H9 (cell line): ENCODE data around the gene CX3CR1. TPM values are rescaled to one million over a fixed set of nuclear protein-coding genes. Genes with fewer than 3 reads are reported as not detected.

ENCODE experiments used
- DNase-seq: peaks from one replicate; pipeline ENCODE4 v3.0.0-alpha.2; 2017
- H2AFZ ChIP-seq: one replicate; pipeline ENCODE4 v1.6.1; 2013; ENCODE audit warnings: mild to moderate bottlenecking, low read length, control low read depth, moderate library complexity
- H2AK5ac ChIP-seq: 2 replicates; pipeline ENCODE4 v1.6.1; 2013; ENCODE audit warnings: low read length, control low read depth, mixed read lengths; ENCODE audit not compliant: insufficient read length
- H2BK120ac ChIP-seq: one replicate; pipeline ENCODE4 v1.6.1; 2013; ENCODE audit warnings: low read depth, mild to moderate bottlenecking, low read length, control low read depth, inconsistent platforms; ENCODE audit not compliant: poor library complexity, severe bottlenecking
- H2BK12ac ChIP-seq: 2 replicates; pipeline ENCODE4 v1.6.1; 2013; ENCODE audit warnings: low read length, control low read depth, mixed read lengths, low read depth; ENCODE audit not compliant: insufficient read length
- H2BK15ac ChIP-seq: 2 replicates; pipeline ENCODE4 v1.6.1; 2013; ENCODE audit warnings: low read depth, low read length, control low read depth
- H2BK20ac ChIP-seq: one replicate; pipeline ENCODE4 v1.6.1; 2013; ENCODE audit warnings: low read depth, mild to moderate bottlenecking, low read length, control low read depth, inconsistent platforms; ENCODE audit not compliant: poor library complexity, severe bottlenecking
- H2BK5ac ChIP-seq: 2 replicates; pipeline ENCODE4 v1.6.1; 2013; ENCODE audit warnings: low read length, control low read depth, mixed read lengths; ENCODE audit not compliant: insufficient read length
- H3K14ac ChIP-seq: 2 replicates; pipeline ENCODE4 v1.6.1; 2013; ENCODE audit warnings: low read length, control low read depth; ENCODE audit not compliant: insufficient read depth
- H3K18ac ChIP-seq: 2 replicates; pipeline ENCODE4 v1.6.1; 2013; ENCODE audit warnings: low read depth, mild to moderate bottlenecking, mixed read lengths, low read length, control low read depth; ENCODE audit not compliant: insufficient read length
- H3K23ac ChIP-seq: 2 replicates; pipeline ENCODE4 v1.6.1; 2013; ENCODE audit warnings: low read length, control low read depth, mixed read lengths, low read depth; ENCODE audit not compliant: insufficient read length
- H3K23me2 ChIP-seq: 2 replicates; pipeline ENCODE4 v1.6.1; 2013; ENCODE audit warnings: low read depth, mild to moderate bottlenecking, mixed read lengths, low read length, control low read depth; ENCODE audit not compliant: insufficient read length, poor library complexity, severe bottlenecking
- H3K27ac ChIP-seq: 2 replicates; pipeline ENCODE4 v1.5.1; 2013; ENCODE audit warnings: low read length, control low read depth, mixed read lengths, low read depth; ENCODE audit not compliant: insufficient read length
- H3K27me3 ChIP-seq: 2 replicates; pipeline ENCODE4 v1.6.1; 2013; ENCODE audit warnings: low read length, control low read depth, inconsistent platforms; ENCODE audit not compliant: insufficient read depth
- H3K4ac ChIP-seq: 2 replicates; pipeline ENCODE4 v1.6.1; 2013; ENCODE audit warnings: low read depth, mild to moderate bottlenecking, control low read depth, inconsistent platforms, low read length, moderate library complexity
- H3K4me1 ChIP-seq: 2 replicates; pipeline ENCODE4 v1.6.1; 2013; ENCODE audit warnings: low read length, control low read depth, inconsistent platforms; ENCODE audit not compliant: insufficient read depth
- H3K4me2 ChIP-seq: 2 replicates; pipeline ENCODE4 v1.6.1; 2013; ENCODE audit warnings: low read length, control low read depth, mixed read lengths; ENCODE audit not compliant: insufficient read length, insufficient read depth
- H3K56ac ChIP-seq: 2 replicates; pipeline ENCODE4 v1.6.1; 2013; ENCODE audit warnings: low read depth, mild to moderate bottlenecking, mixed read lengths, low read length, control low read depth; ENCODE audit not compliant: insufficient read length
- H3K79me1 ChIP-seq: 2 replicates; pipeline ENCODE4 v1.6.1; 2013; ENCODE audit warnings: low read depth, mild to moderate bottlenecking, moderate library complexity, low read length, control low read depth, inconsistent platforms; ENCODE audit not compliant: insufficient read depth, poor library complexity, severe bottlenecking
- H3K79me2 ChIP-seq: 2 replicates; pipeline ENCODE4 v1.6.1; 2013; ENCODE audit warnings: low read length, control low read depth, inconsistent platforms; ENCODE audit not compliant: insufficient read depth
- H3K9ac ChIP-seq: 2 replicates; pipeline ENCODE4 v1.6.1; 2013; ENCODE audit warnings: low read length, control low read depth, mixed read lengths; ENCODE audit not compliant: insufficient read length; ENCODE audit errors: extremely low read depth
- H3K9me3 ChIP-seq: one replicate; pipeline ENCODE4 v1.6.1; 2013; ENCODE audit warnings: low read depth, low read length, inconsistent platforms; ENCODE audit not compliant: control insufficient read depth
- H3T11ph ChIP-seq: one replicate; pipeline ENCODE4 v1.6.1; 2013; ENCODE audit warnings: mild to moderate bottlenecking, low read length, control low read depth, inconsistent platforms
- H4K20me1 ChIP-seq: one replicate; pipeline ENCODE4 v1.6.1; 2013; ENCODE audit not compliant: control insufficient read depth, insufficient read length, insufficient read depth
- H4K5ac ChIP-seq: 2 replicates; pipeline ENCODE4 v1.6.1; 2013; ENCODE audit warnings: low read depth, mild to moderate bottlenecking, mixed read lengths, low read length, control low read depth; ENCODE audit not compliant: insufficient read length
- H4K8ac ChIP-seq: replicated peaks from 2 replicates; pipeline ENCODE4 v1.6.1; 2013; ENCODE audit warnings: low read length, control low read depth, mixed read lengths, low read depth; ENCODE audit not compliant: insufficient read length
- H4K91ac ChIP-seq: 2 replicates; pipeline ENCODE4 v1.6.1; 2013; ENCODE audit warnings: low read depth, mild to moderate bottlenecking, moderate library complexity, mixed read lengths, low read length, control low read depth; ENCODE audit not compliant: insufficient read length
- H3K27ac Mint-ChIP-seq, 3 experiments: 2 replicates in 2 of 3; 3 replicates in 1 of 3; pipeline ENCODE4 v1.8.0; 2020 to 2021; ENCODE audit warnings: mixed read lengths in 3 of 3, mild to moderate bottlenecking in 1 of 3, moderate library complexity in 1 of 3
- H3K27me3 Mint-ChIP-seq: 2 replicates; pipeline ENCODE4 v1.8.0; 2021; ENCODE audit warnings: low read depth, mild to moderate bottlenecking, moderate library complexity, mixed read lengths
- H3K36me3 Mint-ChIP-seq, 3 experiments: 2 replicates in 2 of 3; 3 replicates in 1 of 3; pipeline ENCODE4 v1.8.0; 2020 to 2021; ENCODE audit warnings: low read depth in 3 of 3, mixed read lengths in 3 of 3; ENCODE audit not compliant: insufficient read depth in 1 of 3
- H3K4me1 Mint-ChIP-seq, 2 experiments: 2 replicates each; pipeline ENCODE4 v1.8.0; 2020; ENCODE audit warnings: mixed read lengths in 2 of 2
- H3K4me3 Mint-ChIP-seq, 2 experiments: 2 replicates in 1 of 2; 3 replicates in 1 of 2; pipeline ENCODE4 v1.8.0; 2020 to 2021; ENCODE audit warnings: mild to moderate bottlenecking in 2 of 2, mixed read lengths in 2 of 2, moderate library complexity in 1 of 2
- H3K9me3 Mint-ChIP-seq, 2 experiments: 2 replicates in 1 of 2; 3 replicates in 1 of 2; pipeline ENCODE4 v1.8.0; 2020; ENCODE audit warnings: mild to moderate bottlenecking in 2 of 2, mixed read lengths in 2 of 2, moderate library complexity in 1 of 2
- CTCF ChIP-seq: fragments of 200-600 bp; sonication (generic); conservative IDR thresholded peaks from 3 replicates; pipeline ENCODE4 v1.8.0; 2021; ENCODE audit warnings: antibody characterized with exemption, mild to moderate bottlenecking
- WGBS: extraction: QIAGEN DNeasy Blood & Tissue Kit; methylation state at CpG from one replicate; pipeline ENCODE4 v1.1.7; 2013; ENCODE audit warnings: missing lambda C conversion rate, low lambda C conversion rate, mixed read lengths; ENCODE audit not compliant: insufficient read length; ENCODE audit errors: extremely low coverage; 5-methylcytosine and 5-hydroxymethylcytosine counted together
- total RNA-seq: library from RNA; stranded (reverse); gene quantifications from 2 replicates; pipeline ENCODE4 v1.2.1, GENCODE V29; 2021

The CX3CR1 gene
- total RNA-seq, 1 experiment from 2014 or later, result not detected

GRCh38 chr3:39329493-39329892, 49.7 kb upstream of the CX3CR1 start, which contains the start of gene CCR8:
Gene CCR8 (plus strand): TSS chr3:39329709. CDS start chr3:39332332, 2,623 bp downstream.
- Histone ChIP-seq H2BK12ac (no peak within 1 kb of the TSS), H3K27me3 (no peaks in the 10 kb centered on the region), H3K79me1 (no peaks in the 10 kb centered on the region), H2BK15ac (no peak within 1 kb of the TSS), H3K4me1 (no peaks in the 10 kb centered on the region; the same call in 1 of the 2 replicates), H2AK5ac (no peak within 1 kb of the TSS), H2BK5ac (no peak within 1 kb of the TSS), H4K91ac (no peak within 1 kb of the TSS), H3K9me3 (no peaks in the 10 kb centered on the region), H3K9ac (no peak within 1 kb of the TSS), H2BK20ac (no peak within 1 kb of the TSS), H3K56ac (no peak within 1 kb of the TSS), H3T11ph (no peak within 1 kb of the TSS), H4K5ac (no peak within 1 kb of the TSS), H3K14ac (no peak within 1 kb of the TSS), H3K79me2 (no peaks in the 10 kb centered on the region), H4K20me1 (no peaks in the 10 kb centered on the region), H2AFZ (no peak within 1 kb of the TSS), H3K23me2 (no peaks in the 10 kb centered on the region), H3K23ac (no peak within 1 kb of the TSS), H2BK120ac (no peak within 1 kb of the TSS), H4K8ac (no peak within 1 kb of the TSS), H3K18ac (no peak within 1 kb of the TSS), H3K4me2 (no peak within 1 kb of the TSS), H3K27ac (no peak within 1 kb of the TSS), H3K4ac (no peak within 1 kb of the TSS)
- WGBS, result no CpG with 5 or more reads among the region's 1 CpG
- Mint-ChIP-seq H3K27ac (peak within 1 kb of the TSS in 1 of 3 experiments; percentile 40; a peak in 2 of 7 replicates), H3K4me3 (no peak within 1 kb of the TSS), H3K9me3 (peaks cover 3 to 4% of the 10 kb centered on the region in 2 experiments; a peak in 4 of 5 replicates), H3K4me1 (peaks cover 17 to 18% of the 10 kb centered on the region in 2 experiments), H3K27me3 (peaks cover 2% of the 10 kb centered on the region), H3K36me3 (peaks cover 0 to 10% (median 2%) of the 10 kb centered on the region in 3 experiments; a peak in 2 of 7 replicates)
- no peak for TF ChIP-seq CTCF
- no peak for DNase-seq
